CD1c-positive myeloid dendritic cell (primary cell): ENCODE results near the gene CABLES1.

ENCODE experiments used
- DNase-seq: peaks from one replicate; pipeline ENCODE4 v3.0.0-alpha.2; 2016; ENCODE audit errors: extremely low spot score

Gene CABLES1

GRCh38 chr18:23223641-23224040 is 88.4 kb downstream of the CABLES1 start:
- DNase-seq: no peak

GRCh38 chr18:23225503-23225902 is 90.2 kb downstream of the CABLES1 start:
- DNase-seq: no peak

- DNase-seq: no peak
These were observed 91.1 kb downstream of the CABLES1 start for GRCh38 chr18:23226391-23226790.

GRCh38 chr18:23226930-23227725 is 91.8 kb downstream of the CABLES1 start:
- DNase-seq: peak; percentile 43

- no peak for DNase-seq
These were observed 92.4 kb downstream of the CABLES1 start for GRCh38 chr18:23227726-23228070.

- peak; percentile 45 for DNase-seq
These were observed 93.1 kb downstream of the CABLES1 start for GRCh38 chr18:23228102-23229061.

- DNase-seq: no peak
These were observed 94.2 kb downstream of the CABLES1 start for GRCh38 chr18:23229472-23229871.

- no peak for DNase-seq
These were observed 95.4 kb downstream of the CABLES1 start for GRCh38 chr18:23230686-23231085.

- peak; percentile 97 for DNase-seq
These were observed 96.2 kb downstream of the CABLES1 start for GRCh38 chr18:23231340-23232021.

GRCh38 chr18:23232331-23232730 is 97.0 kb downstream of the CABLES1 start:
- no peak for DNase-seq

GRCh38 chr18:23234619-23235018 is 99.3 kb downstream of the CABLES1 start:
- no peak for DNase-seq

- no peak for DNase-seq
These were observed 100.1 kb downstream of the CABLES1 start for GRCh38 chr18:23235336-23235735.

GRCh38 chr18:23235860-23236259 is 100.6 kb downstream of the CABLES1 start:
- DNase-seq: no peak

GRCh38 chr18:23236876-23237468 is 101.7 kb downstream of the CABLES1 start:
- no peak for DNase-seq

- peak; percentile 75 for DNase-seq
These were observed 102.4 kb downstream of the CABLES1 start for GRCh38 chr18:23237524-23238151.

- DNase-seq: no peak
These were observed 102.9 kb downstream of the CABLES1 start for GRCh38 chr18:23238152-23238531.

- DNase-seq: no peak
These were observed 103.5 kb downstream of the CABLES1 start for GRCh38 chr18:23238651-23239349.

GRCh38 chr18:23239350-23239692 is 104.0 kb downstream of the CABLES1 start:
- DNase-seq: no peak

- DNase-seq: no peak
These were observed 104.8 kb downstream of the CABLES1 start for GRCh38 chr18:23239885-23240608.

- DNase-seq: no peak
These were observed 105.3 kb downstream of the CABLES1 start for GRCh38 chr18:23240609-23240930.
